Stimulated activated CD4-positive, alpha-beta T cell treated with anti-CD3 and anti-CD28 coated beads, Interleukin-12 subunit alpha, Interleukin-12 subunit beta, amount 100 ng/mL, for 24 hours (primary cell): ENCODE measurements around the gene KDELR3.

ENCODE experiments used
- DNase-seq, 2 experiments: peaks; one replicate each; pipeline ENCODE4 v3.0.0-alpha.2; 2020; ENCODE audit warnings: low read depth in 2 of 2

KDELR3 gene

DNA sequence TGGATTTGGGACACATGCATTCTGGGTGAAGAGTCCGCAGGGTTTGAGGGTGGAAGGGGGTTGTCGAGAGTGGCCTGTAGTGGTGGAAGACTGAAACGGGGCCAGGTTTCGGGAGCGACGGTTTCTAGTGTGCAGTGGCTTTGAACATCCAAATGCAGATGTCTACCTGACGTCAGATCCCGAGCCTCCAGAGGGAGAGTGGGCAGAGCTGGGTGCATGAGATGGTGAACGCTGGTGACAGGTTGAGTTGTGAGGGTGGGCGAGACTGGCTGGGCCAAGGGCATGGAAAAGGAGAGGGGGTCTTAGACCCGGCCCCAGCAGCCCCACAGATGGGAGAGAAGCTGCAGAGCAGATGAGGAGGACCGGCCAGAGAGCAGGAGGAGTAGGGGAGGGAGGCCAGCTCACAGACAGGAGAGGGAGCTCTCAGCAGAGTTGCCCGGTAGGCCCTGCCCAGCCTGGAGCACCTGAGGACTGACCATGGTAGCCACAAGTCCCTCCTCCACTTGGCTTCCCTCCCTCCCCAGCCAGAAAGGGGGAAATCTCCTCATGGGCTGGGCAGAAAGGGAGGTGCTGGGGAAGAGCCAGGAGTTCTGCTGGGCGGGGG is 27.0 kb upstream of the KDELR3 start:
- no peak for DNase-seq

DNA sequence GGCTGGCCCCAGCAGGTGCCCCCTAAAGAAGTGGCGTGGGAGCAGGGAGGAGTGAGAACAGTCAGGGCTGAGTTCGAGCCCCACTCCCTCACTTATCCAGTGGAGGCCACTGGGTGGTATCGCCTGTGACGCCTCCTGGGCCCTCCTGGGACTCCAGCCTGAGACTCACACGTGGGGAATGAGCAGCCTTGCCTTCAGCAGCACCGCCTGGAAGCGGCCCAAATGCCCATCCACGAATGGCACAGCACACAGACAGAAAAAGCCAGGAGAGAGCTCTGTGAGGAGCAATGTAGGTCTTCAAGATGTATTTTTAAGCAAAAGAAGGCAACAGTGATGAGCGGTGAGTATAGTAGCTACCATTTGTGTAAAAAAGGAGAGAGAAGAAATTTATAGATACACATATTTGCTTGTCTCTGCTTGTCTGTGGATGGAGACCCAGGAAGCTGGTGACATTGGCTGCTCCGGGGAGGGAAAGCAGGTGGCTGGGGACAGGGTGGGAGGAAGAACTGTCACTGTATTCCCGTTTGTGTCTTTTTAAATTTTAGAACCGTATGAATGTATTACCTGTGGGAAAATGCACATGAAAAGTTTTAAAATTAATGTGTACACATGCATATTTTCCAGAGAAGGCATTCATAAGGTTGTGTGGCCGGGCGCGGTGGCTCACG is 26.1 kb upstream of the KDELR3 start:
- DNase-seq: no peak

DNA sequence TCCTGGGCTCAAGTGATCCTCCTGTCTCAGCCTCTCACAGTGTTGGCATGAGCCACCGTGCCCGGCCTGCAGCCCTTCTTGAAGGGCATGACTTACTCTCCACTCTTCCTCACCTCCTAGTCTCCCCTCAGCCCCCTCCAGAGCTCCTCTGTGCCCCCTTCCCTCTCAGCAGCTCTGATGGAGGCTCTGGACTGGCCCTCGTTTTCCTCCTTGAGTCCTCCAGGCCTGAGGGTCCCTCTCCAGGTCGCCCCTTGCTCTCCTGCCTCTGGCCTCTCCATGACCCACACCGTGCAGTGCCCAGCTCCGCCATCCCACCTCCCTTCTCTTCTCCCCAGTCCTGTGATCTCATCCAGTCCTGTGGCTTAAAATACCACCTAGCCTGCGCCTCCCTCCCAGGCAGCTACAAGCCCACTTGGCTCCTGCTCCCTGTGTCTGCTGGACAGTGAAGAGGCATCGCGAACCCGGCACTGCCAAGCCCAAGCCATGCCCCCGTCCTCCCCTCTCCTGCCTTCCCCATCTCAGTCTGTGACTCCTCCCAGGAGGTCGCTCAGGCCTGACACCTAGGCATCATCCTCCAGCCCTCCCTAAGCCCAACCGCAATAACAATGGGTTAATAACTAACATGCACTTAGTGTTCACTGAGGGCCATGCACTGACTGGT is 24.8 kb upstream of the KDELR3 start:
- DNase-seq: no peak

DNA sequence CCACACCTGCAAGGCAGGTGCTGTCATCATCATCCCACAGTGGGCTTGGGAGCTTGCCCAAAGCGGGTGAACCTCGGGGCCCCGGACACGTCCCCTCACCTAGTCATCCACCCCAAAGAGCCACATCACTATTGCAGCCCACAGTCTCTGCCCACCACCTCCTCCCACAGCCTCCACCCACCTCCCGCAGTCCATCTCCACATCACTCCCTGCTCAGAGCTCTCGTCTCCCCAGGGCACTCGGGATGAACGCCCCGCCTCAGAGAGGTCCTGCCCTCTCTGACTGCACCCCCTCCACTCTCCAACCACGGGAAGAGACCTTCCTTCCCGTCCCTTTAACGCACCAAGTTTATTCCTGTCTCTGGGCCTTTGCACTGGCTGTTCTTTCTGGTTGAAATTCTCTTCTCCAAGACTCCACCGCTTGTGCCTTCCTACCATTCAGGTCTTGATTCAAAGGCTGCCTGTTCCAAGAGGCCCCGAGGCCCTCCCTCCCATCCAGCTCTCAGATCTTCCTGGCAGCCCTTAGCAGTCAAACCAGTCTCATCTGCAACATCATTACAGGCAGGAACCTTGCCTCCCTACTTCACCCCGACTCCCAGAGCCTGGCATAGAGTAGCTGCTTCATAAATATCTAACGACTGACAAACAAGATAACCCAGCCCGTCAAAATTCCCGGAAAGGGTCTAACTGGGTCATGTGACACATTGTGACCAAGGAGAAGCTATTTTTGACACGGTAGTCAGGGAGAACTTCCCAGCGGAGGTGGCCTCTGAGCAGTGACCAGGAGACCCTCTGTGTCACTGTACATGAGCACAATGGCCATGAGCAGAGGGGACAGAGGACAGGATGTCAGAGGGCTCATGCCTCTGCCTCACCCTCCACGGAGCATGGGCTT is 24.0 kb upstream of the KDELR3 start:
- DNase-seq: no peak

DNA sequence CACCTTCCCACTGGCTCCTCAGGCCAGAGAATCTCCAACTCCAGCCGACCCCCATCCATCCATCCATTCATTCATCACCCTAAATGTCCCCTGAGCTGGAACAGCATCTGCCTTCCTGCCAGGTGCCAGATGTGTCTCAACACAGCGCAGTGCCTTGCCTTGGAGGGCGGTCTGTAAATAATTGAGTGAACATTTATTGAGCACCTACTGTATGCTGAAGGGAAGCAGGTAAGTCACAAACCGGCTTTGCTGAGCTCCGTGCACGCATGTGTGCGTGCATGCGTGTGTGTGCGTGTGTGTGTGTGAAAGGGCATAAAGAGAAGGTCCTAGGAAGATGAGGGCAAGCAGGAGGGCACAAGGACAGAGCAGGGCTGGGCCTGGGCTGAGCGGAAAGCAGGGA is 23.1 kb upstream of the KDELR3 start:
- no peak for DNase-seq

DNA sequence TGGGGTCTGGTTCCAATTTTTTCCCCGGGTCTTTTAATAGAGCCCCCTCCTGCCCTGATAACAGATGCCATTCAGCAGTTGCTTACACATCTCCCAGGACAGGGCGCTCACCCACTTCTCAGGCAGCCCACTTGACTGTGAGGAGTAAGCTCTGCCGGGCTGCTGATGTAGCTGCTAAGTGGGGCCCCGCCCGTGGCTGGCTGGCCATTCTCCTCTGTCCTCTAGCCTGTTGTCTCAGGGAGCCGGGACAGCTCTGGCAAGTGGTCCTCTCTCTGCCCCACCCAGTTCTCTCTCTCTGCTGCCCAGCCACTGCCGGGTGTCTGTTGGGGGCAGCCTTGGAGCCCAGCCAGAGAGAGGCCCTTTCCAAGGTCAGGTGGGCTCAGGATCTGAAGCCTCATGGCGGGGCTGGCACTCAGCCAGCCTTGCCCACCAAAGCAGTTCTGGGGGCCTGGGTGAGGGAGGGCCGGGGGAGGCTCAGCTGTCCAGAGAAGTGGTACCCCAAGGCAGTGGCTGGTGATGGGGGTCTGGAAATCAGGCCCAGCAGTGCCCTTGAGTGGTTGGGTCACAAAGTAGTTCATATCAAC is 21.8 kb upstream of the KDELR3 start:
- no peak for DNase-seq

DNA sequence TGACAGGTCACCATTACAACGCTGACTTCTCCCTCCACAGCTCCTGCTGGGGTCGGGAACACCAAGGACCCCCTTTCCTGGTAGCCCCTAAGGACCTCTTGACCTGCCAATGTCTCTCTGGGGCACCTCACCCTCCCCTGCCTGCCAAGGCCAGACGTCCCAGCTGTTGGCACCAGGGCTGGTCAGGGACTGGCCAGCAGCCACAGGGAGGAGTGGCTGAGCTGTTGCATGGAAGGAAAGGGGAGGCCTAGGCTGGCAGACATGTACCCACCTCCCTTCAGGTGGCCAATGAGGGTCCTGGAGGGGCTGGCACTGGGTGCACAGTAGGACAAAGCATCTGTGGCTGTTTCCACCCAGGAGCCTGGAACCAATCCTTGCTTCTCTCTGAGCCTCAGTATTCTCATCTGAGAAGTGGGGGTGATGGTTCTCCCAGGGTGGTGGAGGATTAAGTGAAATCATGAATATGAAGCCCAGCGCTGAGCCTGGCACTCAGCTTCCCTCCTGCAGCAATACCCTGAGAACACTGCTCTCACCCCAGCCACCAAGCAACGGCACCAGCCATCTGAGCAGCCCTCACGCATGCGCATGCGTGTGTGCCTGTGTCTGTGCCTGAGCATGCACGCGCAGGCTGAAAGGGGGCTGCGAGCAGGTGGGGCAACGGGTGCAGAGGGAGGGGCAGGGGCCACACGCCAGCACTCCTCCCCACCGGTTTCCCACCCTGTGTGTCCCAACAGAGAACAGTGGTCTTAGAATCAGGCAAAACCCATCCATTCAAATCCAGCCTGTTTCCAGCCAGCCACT is 18.8 kb upstream of the KDELR3 start:
- no peak for DNase-seq

DNA sequence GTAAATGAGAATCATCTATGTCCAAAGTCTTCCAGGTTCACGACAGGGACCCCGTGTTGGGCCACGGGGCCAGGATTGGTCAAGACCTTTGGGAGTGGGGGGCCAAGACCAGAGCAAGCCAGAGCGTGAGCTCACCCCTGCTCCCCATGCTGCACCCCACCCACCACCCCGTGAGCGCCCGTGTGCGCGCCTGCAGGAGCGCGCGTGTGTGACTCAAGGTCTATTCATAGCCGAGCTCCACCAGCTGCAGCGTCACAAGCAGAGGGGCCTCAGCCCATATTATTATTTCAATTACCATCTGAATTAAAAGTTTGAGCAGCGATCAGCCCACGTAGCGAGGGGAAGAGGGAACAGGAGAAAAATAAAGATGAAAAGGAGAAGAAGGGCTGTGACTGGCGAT is 18.1 kb upstream of the KDELR3 start:
- DNase-seq: no peak

DNA sequence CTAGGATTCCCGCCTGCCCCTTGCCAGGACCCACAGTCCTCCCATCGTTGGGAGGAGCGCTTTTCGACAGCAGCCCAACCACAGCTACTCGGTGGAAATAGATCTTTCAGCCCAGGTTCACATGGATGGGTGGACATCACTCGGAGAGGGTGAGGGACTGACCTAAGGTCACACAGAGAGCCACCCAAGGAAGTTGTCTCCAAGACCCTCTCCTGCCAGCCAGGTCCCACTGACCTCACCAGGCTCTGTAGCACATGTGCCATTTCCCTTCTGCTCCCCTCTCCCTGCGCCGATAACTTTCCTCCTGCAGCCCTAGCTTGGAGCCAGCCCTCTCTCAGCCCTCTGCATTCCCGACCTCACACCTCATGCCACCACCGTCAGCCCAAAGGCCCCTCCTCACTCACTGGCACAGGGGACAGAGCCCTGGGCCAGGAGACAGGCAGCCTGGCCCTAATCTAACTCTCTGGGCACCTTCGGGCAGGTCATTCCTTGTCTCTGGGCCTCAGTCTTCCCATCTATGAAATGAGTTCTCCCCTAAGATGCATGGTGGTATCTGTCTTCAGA is 17.6 kb upstream of the KDELR3 start:
- no peak for DNase-seq

DNA sequence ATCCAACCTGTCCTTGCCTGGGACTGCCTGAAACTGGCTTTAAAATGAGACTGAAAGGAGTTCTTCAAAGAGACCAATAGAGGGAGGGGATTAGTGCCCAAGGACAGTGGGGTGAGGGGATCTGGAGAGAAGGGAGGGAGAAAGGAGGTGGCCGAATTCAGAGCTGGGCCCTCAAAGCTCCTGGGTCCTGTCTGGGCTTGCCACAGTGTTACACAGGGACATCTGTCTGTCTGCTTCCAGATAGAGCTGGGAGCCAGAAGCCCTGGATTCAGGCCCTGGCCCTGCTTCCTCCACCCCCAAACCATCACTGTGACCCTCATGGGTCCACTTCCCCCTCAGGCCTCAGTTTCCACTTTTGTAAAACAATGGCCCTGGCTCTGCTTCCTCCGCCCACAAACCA is 16.5 kb upstream of the KDELR3 start:
- DNase-seq: no peak

DNA sequence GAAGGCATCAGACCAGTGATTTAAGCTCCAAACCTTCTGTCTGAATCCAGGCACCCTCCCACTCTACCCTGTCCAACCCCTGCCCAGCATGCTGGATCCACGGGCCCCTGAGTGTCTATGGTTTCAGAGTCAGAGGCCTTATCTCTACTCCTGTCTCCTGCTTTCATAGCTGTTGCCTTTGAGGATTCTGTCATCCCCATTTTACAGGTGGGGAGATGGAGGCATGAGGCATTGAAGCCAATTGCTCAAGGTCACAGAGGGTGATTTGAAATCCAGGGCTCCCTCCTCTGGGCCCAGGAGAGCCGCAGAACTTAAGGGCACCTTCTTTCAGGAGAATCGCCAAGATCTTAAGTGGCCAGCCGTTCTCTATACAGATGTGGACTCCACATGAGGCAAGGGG is 16.0 kb upstream of the KDELR3 start:
- no peak for DNase-seq

DNA sequence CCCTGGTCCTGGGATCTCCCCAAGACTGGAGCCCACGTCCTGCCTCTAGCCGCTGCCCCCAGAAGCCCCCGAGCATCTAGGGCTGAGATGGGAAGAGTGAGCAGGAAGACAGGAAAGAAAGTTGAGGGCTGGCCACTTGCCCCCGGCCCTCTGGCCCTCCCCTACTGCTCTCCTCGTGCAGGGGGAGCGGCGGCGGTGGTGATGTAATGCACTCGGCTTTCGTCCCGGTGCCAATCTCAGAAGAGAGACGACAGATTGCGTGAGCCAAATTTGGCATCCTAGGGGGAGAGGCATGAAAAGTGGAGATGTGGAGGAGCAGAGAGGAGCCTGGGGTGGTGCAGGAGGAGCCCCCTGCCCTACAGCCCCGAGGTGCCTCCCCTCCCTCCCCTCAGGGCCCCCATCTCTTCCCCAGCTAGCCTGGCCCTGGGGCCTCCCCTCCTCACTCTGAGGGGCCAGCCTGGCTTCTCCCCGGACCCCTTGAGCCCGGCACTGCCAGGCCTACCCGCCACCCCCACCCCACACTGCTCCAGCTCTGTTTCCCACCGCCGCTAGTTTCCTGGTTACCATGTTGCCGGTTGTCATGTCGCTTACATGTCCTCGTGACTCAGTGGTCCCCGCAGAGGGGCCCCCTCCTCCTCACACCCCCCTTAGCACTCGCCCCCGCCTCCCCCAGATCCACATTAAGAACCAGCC is 15.4 kb upstream of the KDELR3 start:
- DNase-seq: no peak

DNA sequence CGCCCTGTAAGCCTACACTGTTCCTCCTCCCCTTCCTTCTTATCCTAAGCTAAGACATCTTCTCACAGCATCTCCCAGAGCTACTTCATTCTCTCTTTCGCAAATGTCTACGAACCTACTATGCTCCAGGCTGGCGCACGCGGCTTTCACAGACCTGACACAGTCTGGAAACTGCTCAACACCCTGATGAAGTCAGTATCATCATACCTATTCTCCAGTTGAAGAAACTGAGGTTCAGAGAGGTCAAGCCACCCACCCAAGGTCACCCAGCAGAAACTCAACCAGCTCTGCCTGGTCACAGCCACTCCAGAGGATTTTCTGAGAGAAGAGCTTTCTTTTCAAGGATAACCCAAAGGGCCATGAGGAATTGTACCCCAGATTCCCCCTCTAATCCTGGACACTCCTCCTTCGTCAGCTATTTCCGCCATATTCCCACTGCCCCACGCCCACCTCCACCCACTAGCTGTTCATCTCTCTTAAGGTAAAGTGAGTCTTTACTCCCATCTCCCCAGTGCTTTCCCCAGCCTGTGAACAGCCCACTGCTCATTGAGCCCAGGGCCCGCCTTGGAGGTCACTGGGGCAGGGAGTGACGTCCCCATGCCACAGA is 14.7 kb upstream of the KDELR3 start:
- DNase-seq: no peak

DNA sequence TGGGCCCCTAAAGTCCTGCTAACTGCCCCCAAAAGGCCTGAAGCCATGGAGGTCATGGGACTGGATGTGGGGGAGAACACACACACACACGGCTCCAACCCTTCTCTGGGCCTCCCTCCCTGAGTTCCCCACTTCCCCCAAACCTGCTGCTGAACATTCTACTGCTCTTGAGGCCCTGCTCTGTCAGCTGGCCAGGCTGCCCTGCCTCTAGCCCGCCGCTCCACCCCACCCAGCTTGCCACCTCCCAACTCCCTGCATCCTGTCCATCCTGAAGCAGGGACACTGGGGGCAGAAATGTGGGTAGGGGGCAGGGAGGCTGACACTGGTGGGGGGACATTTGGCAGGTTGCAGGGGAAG is 13.9 kb upstream of the KDELR3 start:
- DNase-seq: no peak

DNA sequence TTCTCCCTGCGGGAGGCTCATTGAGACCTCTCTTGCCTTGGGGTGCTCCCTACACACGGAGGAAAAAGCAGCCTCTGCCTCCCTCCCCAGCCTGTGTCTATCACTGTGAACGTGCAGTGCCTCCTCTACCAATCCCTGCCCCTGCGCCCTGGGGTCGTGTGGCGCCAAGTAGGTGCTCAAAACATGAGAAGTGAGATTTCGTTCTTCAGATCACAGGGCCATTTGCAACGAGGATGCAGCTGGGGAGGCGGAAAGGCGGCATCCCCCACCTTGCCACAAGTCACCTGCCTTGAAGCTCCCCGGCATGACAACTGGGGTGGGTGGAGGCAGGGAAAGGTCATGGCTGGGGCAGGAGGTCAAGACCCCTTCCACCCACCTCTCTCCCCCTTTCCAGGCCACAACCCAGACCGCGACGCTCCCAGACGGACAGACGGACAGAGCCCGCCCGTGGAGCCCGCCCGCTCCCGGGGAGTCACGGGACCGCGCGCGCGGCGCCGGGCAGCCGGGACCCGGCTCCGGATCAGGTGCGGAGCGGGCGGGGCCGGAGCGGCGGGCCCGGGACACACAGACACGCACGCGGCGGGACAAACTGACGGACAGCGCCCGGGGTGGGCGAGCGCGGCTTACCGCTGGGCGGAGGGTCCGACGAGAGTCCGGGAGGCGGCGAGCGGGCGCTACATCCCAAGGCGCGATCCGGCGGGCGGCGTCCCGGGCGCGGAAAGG is 13.4 kb upstream of the KDELR3 start:
- no peak for DNase-seq

DNA sequence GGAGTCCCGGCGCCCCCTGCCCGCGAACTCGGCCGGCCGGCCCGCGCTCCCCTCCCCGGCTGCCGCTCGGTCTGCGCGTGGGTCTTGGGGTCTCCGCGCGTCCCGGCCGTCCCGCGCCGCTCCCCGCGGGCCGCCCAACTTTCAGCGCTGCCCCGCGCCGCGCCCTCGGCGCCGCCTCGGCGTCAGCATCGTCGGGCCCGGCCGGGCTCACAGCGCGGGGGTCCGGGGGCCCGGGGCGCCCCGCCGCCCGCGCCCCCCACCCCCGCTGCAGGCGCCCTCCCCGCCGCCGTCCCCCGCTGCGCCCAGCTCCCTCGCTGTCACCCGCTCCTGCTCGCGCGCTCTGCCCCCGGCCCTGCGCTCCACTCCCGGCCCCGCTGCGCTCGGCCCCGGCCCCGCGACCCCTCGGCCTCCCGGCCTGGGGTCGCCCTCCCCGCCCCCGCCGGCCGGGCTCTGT is 12.8 kb upstream of the KDELR3 start, which contains the start of gene KCNJ4:
TSS of gene KCNJ4 (minus strand) at position 124 of the 454 bp plus-strand sequence. CDS start 27,067 bp downstream, outside the sequence.
- DNase-seq: no peak

DNA sequence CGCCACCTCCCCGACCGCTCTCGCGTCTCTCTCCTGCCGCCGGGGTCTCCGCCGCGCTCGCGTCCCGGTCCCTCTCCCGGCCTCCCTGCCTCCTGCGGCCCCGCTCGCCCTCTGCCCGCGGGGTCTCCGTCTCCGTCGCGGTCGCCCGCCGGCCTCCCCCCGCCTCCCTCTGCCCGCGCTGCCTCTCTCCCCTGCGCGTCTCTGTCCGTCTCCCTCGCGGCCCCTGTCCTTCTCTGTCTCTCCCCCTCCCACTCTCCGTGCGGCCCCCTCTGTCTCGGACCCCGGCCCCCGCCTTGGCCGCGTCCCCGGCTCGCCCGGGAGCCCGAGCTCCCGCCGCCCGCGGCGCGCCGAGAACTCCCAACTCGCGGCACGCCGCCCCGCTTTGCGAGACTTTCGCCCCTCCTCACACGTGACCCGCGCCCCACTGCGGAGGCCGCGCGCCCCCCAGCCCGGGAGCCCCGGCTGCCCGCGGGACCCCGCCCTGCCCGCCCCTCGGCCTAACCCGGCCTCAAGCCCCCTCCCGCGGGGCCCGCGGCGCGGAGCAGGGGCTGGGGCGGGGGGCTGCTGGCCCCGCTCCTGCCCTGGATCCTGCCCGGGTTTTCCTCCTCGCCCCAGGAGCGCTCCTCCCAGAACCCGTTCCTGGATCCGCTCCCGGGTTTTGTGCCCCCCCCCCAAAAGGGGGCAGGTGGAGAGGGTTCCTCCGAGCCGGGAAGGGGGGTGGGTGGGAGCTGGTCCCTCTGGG is 12.2 kb upstream of the KDELR3 start:
- DNase-seq: no peak

DNA sequence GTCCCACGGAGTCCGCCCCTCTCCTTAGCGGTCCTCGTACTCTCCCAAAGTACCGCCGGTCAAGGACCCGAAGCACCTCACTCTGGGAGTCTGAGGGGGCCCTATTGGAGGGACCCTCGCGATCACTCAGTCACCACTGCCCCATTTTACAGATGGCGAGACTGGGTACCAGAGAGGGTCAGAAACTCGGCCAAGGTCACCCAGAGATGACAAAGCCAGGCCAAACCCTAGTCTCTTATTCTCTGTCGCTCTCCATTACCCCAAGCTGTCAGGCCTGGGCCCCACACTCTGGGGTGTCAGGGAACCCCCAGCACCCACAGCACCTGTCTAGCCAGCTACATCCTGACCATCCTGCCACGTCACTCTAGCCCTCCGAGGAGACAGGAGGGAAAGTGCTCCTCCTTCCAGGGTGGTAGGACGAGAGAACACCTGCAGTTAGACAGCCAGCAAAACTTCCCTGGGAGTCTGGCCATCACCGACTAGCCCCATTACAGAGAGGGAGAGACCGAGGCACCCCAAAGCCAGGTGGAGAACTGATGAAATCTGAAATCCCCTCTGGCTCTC is 11.5 kb upstream of the KDELR3 start:
- no peak for DNase-seq
